DMS153 treated with DMSO at 0.1 percent for 48 hours (cell line): Measurements from ENCODE around the gene PPP1R14C.

Experiments used
- DNase-seq: peaks from one replicate; lab custom pipeline; 2025; ENCODE audit not compliant: unreplicated experiment; lab: John Stamatoyannopoulos, UW

The PPP1R14C gene, protein sequence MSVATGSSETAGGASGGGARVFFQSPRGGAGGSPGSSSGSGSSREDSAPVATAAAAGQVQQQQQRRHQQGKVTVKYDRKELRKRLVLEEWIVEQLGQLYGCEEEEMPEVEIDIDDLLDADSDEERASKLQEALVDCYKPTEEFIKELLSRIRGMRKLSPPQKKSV

GRCh38 chr6:150142670-150143515, at the start of gene PPP1R14C:
Gene PPP1R14C, plus strand, starts transcription at chr6:150143044. Its CDS starts 149 bp downstream, at chr6:150143193.
- DNase-seq: no peak

DNA sequence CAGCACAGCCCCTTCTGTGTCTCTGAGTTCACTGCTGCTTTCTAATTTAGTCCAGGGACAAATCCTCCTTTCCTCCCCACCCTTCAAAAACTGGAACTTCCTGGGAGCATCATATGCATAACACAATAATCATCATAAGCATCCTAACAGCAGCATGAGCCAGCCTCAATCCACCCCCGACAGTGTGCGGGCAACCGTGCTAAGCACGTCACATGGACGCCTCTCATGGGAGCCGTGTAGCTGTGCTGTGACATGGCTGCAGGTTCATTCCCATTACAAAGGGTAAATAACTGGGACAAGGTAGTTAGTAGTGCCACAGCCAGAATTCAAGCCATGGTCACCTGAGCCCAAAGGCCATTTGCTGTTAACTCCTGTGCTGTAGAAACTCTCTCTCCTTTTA, 49.4 kb upstream of the PPP1R14C start:
- no peak for DNase-seq

GRCh38 chr6:150098155-150098554, 44.7 kb upstream of the PPP1R14C start:
- DNase-seq: no peak

- no peak for DNase-seq
These were observed 43.3 kb upstream of the PPP1R14C start for GRCh38 chr6:150099546-150099945.

DNA sequence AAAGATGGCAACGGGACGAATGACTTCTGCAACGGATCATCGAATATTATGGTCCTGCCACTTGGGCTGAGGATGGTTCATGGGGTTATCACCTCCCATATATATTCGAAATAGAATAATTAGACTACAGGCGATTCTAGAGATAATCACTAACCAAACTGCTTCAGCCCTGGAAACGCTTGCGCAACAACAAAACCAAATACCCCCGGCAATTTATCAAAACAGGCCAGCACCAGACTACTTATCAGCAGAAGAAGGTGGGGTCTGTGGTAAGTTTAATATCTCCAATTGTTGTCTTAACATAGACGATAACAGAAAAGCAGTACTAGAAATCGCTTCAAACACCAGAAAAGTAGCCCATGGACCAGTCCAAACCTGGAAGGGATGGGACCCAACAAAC, 42.9 kb upstream of the PPP1R14C start:
- no peak for DNase-seq

DNA sequence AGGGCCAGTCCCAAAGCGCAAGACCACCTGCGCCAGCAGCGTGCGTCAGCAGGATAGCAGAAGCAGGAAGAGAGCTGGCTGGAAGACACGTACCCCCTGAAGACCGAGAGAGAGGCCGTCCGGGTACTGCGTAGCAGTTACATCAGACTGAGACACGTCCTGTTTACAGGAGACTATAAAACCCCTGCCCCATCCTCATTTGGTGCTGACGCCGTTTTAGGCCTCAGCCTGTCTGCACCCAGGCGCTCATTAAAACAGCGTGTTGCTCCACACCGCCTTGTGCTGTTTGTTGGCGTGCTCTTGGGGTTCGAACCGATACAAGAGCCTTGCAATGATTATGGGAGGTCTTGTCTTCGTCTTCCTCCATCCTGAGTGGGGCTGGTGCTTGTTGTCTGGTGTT, 42.1 kb upstream of the PPP1R14C start:
- DNase-seq: no peak

- no peak for DNase-seq
These were observed 40.0 kb upstream of the PPP1R14C start for GRCh38 chr6:150102750-150103270.

- DNase-seq: no peak
These were observed 30.6 kb upstream of the PPP1R14C start for GRCh38 chr6:150112233-150112632.

DNA sequence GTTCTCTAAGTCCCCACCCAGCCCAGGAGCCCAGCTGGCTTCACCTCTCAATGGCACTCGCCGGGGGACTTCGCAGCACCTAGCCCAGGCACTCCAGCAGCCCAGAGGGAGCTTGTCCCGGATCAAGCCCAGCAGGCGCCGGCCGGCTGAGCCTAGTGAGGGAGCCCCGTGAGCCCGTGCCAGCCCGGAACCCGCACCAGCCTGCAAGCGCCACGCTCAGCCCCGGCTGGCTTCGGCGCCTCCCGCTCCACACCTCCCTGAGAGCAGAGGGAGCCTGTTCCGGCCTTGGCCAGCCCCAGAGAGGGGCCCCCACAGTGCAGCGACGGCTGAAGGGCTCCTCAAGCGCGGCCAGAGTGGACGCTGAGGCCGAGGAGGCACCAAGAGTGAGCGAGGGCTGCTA, 27.1 kb upstream of the PPP1R14C start:
- no peak for DNase-seq

DNA sequence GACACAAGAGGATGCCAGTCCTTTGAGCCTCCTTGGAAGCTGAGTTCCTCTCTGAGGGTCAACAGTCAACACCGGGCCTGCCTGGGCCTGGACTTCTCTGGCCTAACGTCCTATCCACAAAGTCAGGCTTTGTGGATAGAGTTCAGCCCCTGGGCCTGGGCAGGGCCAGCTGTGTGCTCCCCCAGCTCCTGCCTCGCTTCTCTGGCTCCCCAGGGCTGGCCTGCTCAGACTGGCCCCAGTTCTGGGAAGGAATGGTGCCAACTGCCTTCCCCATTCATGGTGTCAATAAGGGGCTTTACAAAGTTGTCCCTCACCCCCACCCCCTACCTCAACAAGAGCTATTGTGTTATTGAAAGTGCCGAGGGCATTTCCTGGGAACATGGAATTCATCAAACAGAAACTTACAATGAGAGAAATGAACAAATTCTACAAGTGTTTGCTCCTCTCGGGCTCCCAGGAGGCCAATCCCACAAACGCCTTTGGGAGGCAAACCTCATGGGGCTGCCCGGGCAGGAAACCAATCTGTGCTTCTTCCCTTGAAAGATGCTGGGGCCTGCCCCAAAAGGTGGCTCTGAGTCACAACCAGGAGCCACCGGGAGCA, 26.5 kb upstream of the PPP1R14C start:
- peak; percentile 20 for DNase-seq

DNA sequence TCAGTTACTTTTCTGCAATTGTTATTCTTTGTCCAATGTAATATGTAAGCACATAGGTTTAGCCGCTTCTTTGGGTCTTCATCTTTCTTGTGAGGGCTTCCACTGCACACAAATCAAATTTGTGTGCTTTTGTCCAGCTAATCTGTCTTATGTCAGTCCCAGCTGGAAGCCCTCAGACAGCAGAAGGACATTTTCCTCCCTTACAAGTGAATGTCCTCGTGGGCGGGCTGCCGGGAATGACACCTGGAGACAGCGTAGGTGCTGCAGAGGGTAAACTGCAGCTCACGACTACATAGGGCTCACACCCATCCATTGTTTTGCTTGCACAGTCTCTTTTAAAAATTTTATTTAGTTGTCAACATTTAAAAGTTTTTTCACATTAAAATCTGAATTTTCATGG, 24.6 kb upstream of the PPP1R14C start:
- no peak for DNase-seq

DNA sequence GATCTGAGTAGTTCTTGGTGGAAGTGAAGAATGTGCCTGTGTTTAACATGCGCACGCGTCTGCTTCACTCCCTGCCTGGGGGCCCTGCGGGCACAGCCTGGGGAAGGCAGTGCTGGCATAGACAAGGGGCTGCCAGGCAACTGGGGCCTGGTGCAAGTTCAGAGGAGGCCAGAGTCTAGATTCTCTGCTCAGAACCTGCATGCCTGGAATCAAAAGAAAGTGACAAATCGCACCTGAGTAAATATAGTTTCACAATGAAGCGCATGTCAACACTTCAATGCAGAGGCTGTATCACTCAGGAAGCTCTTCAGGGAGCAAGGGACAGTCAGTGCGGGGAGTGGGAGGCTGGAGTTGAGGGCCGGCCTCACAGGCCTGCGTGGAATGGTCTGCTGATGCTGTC, 24.2 kb upstream of the PPP1R14C start:
- peak; percentile 54 for DNase-seq

DNA sequence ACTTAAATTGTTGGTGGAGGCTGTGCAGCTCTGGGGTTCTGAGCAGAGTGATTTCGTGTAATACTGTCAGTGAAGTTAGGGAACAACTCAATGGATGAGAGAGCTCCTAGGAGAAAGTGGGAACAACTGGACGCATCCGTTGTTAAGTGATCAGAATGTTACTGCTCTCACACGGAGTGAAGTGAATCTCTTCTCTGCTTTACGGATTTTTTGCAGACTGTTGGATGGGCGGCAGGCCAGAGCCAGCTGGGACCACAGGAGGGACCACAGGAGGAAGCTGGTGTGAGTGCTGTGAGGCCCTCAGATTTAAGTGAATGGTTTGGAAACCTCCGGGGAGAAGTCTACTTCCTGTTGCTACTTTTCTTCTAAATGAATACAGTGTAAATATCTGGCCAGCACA, 23.7 kb upstream of the PPP1R14C start:
- DNase-seq: peak; percentile 71

- no peak for DNase-seq
These were observed 19.2 kb upstream of the PPP1R14C start for GRCh38 chr6:150123645-150124044.

- DNase-seq: no peak
These were observed 18.6 kb upstream of the PPP1R14C start for GRCh38 chr6:150124235-150124634.

GRCh38 chr6:150126641-150127291, 16.1 kb upstream of the PPP1R14C start:
- no peak for DNase-seq

- DNase-seq: no peak
These were observed 14.4 kb upstream of the PPP1R14C start for GRCh38 chr6:150128425-150128824.

- DNase-seq: no peak
These were observed 13.0 kb upstream of the PPP1R14C start for GRCh38 chr6:150129616-150130505.

GRCh38 chr6:150133686-150134085, 9.2 kb upstream of the PPP1R14C start:
- DNase-seq: no peak

- no peak for DNase-seq
These were observed 8.4 kb upstream of the PPP1R14C start for GRCh38 chr6:150134280-150134920.
